ENCODE results near the gene FGF7.

The FGF7 gene

GRCh38 chr15:49430046-49430445 is 7.0 kb downstream of the FGF7 start:
- no peaks in the 10 kb centered on the region for H3K4me1 ChIP-seq (ENCODE audit: low read depth, poor library complexity, severe bottlenecking)
- no peaks in the 10 kb centered on the region for H3K36me3 ChIP-seq (ENCODE audit: insufficient read depth)
- H4K20me1 ChIP-seq (ENCODE audit: insufficient read depth) = no peaks in the 10 kb centered on the region
- no peaks in the 10 kb centered on the region for H3K27me3 ChIP-seq (ENCODE audit: insufficient read depth, low read depth)
- H3K9ac ChIP-seq = no peak overlapping the region
- H2AFZ ChIP-seq (ENCODE audit: low read depth) = no peak overlapping the region
- no peak overlapping the region for H3K4me2 ChIP-seq
- H3K79me2 ChIP-seq (ENCODE audit: insufficient read depth, low read depth) = no peaks in the 10 kb centered on the region
- no peak for TF ChIP-seq CTCF (conservative IDR thresholded peaks at IDR 0.05; ENCODE audit: low read depth, low read length)
- H3K4me3 ChIP-seq (IDR thresholded peaks at IDR 0.05; ENCODE audit: insufficient read depth, low read depth, low read length) = no peak overlapping the region
- H3K27ac ChIP-seq = no peak overlapping the region

- H2AFZ ChIP-seq (ENCODE audit: low read depth) = no peak overlapping the region
- no peaks in the 10 kb centered on the region for H3K4me1 ChIP-seq (ENCODE audit: low read depth, poor library complexity, severe bottlenecking)
- no peaks in the 10 kb centered on the region for H3K27me3 ChIP-seq (ENCODE audit: insufficient read depth, low read depth)
- H3K9ac ChIP-seq = no peak overlapping the region
- no peak overlapping the region for H3K4me2 ChIP-seq
- H3K27ac ChIP-seq = no peak overlapping the region
- H4K20me1 ChIP-seq (ENCODE audit: insufficient read depth) = no peaks in the 10 kb centered on the region
- H3K79me2 ChIP-seq (ENCODE audit: insufficient read depth, low read depth) = no peaks in the 10 kb centered on the region
- no peak overlapping the region for H3K4me3 ChIP-seq (IDR thresholded peaks at IDR 0.05; ENCODE audit: insufficient read depth, low read depth, low read length)
- no peak for TF ChIP-seq CTCF (conservative IDR thresholded peaks at IDR 0.05; ENCODE audit: low read depth, low read length)
- H3K36me3 ChIP-seq (ENCODE audit: insufficient read depth) = no peaks in the 10 kb centered on the region
Measured at GRCh38 chr15:49435174-49435573, 12.1 kb downstream of the FGF7 start.

GRCh38 chr15:49436751-49437150 is 13.7 kb downstream of the FGF7 start:
- Histone ChIP-seq H3K4me3 (IDR thresholded peaks at IDR 0.05; ENCODE audit: insufficient read depth, low read depth, low read length) (no peak overlapping the region), H3K4me1 (ENCODE audit: low read depth, poor library complexity, severe bottlenecking) (no peaks in the 10 kb centered on the region), H3K36me3 (ENCODE audit: insufficient read depth) (no peaks in the 10 kb centered on the region), H3K4me2 (no peak overlapping the region), H3K27ac (no peak overlapping the region), H2AFZ (ENCODE audit: low read depth) (no peak overlapping the region), H3K27me3 (ENCODE audit: insufficient read depth, low read depth) (no peaks in the 10 kb centered on the region), H3K9ac (no peak overlapping the region), H3K79me2 (ENCODE audit: insufficient read depth, low read depth) (no peaks in the 10 kb centered on the region), H4K20me1 (ENCODE audit: insufficient read depth) (no peaks in the 10 kb centered on the region)
- no peak for TF ChIP-seq CTCF (conservative IDR thresholded peaks at IDR 0.05; ENCODE audit: low read depth, low read length)

GRCh38 chr15:49438962-49439631 is 16.1 kb downstream of the FGF7 start:
- no peak overlapping the region for H3K4me3 ChIP-seq (IDR thresholded peaks at IDR 0.05; ENCODE audit: insufficient read depth, low read depth, low read length)
- no peak for TF ChIP-seq CTCF (conservative IDR thresholded peaks at IDR 0.05; ENCODE audit: low read depth, low read length)
- no peaks in the 10 kb centered on the region for H3K27me3 ChIP-seq (ENCODE audit: insufficient read depth, low read depth)
- H3K4me1 ChIP-seq (ENCODE audit: low read depth, poor library complexity, severe bottlenecking) = no peaks in the 10 kb centered on the region
- no peaks in the 10 kb centered on the region for H4K20me1 ChIP-seq (ENCODE audit: insufficient read depth)
- no peaks in the 10 kb centered on the region for H3K36me3 ChIP-seq (ENCODE audit: insufficient read depth)
- no peak overlapping the region for H3K4me2 ChIP-seq
- H3K27ac ChIP-seq = no peak overlapping the region
- no peak overlapping the region for H3K9ac ChIP-seq
- no peaks in the 10 kb centered on the region for H3K79me2 ChIP-seq (ENCODE audit: insufficient read depth, low read depth)
- no peak overlapping the region for H2AFZ ChIP-seq (ENCODE audit: low read depth)
